GM21737 (cell line): ENCODE data around the gene VIT.

Source experiments
- ATAC-seq: cut with Tn5 transposase; IDR thresholded peaks from one replicate; pipeline ENCODE4 v1.9.1; 2021; ENCODE audit warnings: mild to moderate bottlenecking, moderate library complexity; ENCODE audit not compliant: unreplicated experiment

Gene VIT

DNA sequence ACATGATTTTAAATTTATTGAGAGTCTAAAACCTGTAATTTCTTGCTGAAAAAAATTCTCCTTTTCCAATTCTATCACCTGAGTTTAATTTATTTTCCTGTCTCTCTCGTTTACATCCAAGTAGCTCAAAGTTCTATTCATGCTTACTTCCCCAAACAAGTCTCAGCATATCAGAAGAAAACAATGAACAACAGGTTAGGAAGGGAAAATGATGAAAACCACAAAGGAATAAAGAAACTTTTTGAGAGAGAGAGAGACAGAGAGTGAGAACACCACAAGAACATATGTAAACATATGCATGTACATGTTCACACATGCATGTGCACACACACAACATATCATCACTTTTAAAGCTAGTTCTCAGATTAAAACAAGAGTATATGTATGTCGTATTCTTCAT, 157.7 kb downstream of the VIT start:
- no peak for ATAC-seq

DNA sequence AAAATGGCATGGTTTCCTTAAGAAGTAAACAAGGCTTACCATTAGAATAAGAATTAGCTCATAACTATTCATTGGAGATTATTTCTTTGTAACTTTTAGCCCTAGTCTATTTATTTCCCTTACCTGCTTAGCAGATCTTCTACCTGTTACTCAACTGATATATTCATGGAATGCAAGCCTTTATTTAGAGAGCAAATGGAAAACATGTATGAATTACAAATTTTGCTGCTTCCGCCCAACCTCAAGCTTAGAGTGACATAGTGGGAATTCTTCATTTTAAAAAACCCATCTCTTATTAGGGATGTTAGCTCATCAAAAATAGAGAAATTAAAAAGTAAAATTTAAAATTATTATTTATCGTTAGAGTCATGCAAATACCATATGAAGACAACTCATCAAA, 158.9 kb downstream of the VIT start:
- no peak for ATAC-seq

DNA sequence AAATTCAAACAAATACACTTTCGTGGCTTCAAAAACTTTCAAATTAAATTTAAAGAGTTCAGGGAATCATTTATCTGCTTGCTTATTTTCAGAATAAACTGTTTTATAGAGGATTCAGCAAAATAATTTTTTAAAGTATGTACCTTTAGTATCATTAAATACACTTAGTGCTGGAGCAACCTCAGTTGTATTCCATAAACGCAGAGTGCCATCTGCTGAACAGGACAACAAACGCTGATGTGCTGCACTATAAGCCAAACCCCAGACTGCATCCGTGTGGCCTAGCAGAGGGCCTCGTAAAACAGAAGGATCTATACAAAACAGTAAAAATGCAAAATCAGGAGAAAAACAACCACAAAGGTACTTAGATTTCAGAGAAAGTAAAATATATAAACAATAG, 161.2 kb downstream of the VIT start:
- no peak for ATAC-seq

DNA sequence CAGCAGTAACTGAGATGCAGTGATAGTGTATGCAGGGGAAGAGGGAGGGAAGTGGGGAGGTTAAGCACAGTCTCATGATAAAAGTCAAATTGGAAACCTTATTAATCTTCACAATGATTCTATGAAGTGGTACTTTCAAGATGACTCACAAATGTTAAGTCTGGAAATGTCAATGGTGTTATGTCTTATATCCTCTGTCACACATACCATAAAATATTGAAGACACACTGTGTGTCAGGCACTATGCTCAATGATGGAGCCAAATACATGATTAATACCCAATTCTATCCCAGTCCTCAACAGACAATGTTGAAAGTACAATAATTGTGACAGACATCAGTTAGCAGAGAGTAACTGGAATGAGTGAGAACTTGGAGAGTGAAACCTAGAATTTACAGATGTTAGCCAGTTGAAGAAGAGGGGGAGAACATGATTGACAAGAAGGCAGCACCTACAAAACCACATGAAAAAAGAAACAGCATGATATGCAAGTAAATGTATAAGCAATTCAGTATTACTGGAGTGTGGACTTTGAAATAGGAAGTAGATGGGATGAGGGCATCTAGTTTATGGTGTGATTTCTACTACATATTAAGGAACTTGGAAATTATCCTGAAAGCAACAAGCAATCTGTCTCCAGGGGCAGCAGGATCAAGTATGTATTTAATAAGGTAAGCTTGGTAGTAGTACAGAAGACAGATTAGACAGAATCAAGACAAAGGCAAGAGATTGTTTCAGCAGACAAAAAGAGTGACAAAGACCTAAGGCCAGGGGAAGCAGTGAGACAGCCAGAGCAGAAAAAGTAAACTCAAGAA, 162.3 kb downstream of the VIT start:
- peak; percentile 64 for ATAC-seq

DNA sequence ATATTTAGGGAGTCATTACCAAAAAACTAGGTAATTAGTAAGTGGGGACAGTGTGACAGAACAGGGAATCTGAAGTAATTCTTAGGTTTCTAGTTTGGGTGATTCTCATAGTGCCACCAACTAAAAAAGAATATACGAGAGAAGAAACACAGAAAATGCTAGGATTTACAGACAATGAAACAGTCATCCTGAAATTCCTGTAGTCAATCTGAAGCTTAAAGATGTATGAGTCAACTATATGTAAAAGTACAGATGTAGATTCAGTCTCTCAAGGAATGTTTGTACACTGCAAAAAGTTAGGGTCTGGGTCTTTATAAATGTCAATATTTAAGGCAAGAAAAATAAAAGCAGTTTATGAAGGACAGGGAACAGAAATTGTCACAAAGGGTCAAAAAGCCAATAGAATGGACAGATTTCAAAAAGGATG, 162.9 kb downstream of the VIT start:
- ATAC-seq: no peak

DNA sequence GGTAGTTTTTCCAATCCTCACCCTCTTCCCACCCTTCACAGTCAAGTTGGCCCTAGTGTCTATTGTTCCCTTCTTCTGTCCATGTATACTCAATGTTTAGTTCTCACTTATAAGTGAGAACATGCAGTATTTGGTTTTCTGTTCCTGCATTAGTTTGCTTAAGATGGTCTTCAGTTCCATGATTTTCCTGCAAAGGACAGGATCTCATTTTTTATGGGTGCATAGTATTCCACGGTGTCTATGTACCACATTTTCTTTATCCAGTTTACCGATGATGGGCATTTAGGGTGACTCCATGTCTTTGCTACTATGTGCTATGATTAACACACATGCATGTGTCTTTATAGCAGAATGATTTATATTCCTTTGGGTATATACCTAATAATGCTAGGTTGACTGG, 165.4 kb downstream of the VIT start:
- no peak for ATAC-seq
